22Rv1 (cell line): ENCODE measurements around the gene RERE.
"Not testable (repeated sequence)": the region's sequence is repeated elsewhere in the genome, so short reads cannot be mapped to it uniquely, and the experiment has no call there.

ENCODE experiments used
- H3K27ac ChIP-seq: fragments of 450-650 bp; 2 replicates; pipeline ENCODE4 v1.5.1; 2017
- ZFX ChIP-seq: fragments of 450-650 bp; IDR thresholded peaks from 2 replicates; pipeline ENCODE4 v1.6.1; 2017; ENCODE audit warnings: antibody characterized with exemption, borderline replicate concordance
- TF ChIP-seq, protein P1 (sequence below): fragments of 450-650 bp; IDR thresholded peaks from 2 replicates; pipeline ENCODE4 v1.5.1; 2017; ENCODE audit warnings: mild to moderate bottlenecking

The RERE gene

DNA sequence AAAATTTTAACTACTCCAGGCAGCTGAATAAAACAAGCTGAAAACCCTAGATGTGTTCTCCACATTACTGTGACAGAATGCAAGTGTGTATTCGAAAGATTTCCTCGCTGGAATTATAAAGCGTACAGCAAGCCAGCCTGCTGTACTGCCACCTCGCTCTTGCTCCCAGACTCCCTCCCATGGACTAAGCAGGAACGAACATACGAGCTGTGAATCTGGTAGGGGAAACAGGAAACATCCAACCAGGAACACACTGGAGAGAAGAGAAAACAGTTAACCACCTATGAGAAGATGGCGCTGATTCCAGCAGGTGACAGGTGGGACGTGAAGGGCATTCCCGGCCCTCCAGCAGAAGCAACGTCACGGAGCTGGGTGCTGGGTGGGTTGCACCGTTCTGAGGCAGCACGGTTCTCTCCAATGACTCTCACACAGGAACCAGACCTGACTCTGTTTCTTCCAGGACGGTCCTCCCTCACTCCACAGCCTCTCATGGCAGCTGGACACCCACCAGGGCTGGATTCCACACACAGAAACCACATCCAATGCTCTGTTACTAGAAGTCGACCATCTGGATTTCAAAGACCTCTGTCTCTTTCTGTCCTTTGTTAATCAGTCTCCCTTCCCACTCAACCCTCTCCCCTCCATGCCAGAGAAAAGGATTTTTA is 219.2 kb downstream of the RERE start:
- TF ChIP-seq ZFX: no peak
- TF ChIP-seq, protein P1, sequence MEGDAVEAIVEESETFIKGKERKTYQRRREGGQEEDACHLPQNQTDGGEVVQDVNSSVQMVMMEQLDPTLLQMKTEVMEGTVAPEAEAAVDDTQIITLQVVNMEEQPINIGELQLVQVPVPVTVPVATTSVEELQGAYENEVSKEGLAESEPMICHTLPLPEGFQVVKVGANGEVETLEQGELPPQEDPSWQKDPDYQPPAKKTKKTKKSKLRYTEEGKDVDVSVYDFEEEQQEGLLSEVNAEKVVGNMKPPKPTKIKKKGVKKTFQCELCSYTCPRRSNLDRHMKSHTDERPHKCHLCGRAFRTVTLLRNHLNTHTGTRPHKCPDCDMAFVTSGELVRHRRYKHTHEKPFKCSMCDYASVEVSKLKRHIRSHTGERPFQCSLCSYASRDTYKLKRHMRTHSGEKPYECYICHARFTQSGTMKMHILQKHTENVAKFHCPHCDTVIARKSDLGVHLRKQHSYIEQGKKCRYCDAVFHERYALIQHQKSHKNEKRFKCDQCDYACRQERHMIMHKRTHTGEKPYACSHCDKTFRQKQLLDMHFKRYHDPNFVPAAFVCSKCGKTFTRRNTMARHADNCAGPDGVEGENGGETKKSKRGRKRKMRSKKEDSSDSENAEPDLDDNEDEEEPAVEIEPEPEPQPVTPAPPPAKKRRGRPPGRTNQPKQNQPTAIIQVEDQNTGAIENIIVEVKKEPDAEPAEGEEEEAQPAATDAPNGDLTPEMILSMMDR: peak; percentile 16; the same call in 1 of the 2 replicates
- no peak overlapping the region for H3K27ac ChIP-seq

DNA sequence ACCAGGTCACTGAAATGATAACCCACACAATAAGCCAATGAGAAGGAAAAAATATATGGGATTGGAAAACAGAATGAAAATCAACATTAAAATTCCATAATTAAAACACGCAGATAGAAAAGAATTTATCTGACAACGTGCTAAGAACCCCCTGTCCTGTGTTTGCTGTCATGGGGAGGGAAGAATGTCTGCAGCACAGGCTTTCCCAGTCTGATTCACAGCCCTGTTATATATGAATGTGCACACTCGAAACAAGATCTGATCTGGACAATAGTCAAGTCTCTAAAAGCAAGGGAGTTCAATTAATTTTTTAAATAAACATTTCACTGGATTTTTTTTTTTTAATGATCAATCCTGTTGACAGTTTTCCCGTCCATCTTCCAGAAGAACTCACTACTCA is 220.0 kb downstream of the RERE start:
- no peak overlapping the region for H3K27ac ChIP-seq
- TF ChIP-seq ZFX: no peak
- TF ChIP-seq, protein P1: no peak

DNA sequence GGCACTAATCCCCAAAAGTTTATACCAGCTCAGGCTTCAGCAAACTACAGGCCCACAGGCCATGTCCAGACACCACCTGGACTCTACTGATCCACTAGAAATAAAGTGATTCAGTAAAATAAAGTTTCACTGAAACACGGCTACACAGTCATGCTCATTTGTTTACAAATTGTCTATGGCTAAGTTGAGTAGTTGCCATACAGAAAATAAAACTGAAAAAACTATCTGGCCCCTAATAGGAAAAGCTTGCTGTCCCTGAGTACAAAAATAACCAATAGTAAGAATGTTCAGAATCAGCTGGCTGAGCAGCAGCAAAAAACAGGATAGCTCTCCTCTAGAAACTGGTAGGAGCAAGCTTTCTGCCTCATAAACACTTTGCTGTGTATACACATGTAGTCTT is 221.5 kb downstream of the RERE start:
- no peak overlapping the region for H3K27ac ChIP-seq
- TF ChIP-seq, protein P1: no peak
- TF ChIP-seq ZFX: no peak

DNA sequence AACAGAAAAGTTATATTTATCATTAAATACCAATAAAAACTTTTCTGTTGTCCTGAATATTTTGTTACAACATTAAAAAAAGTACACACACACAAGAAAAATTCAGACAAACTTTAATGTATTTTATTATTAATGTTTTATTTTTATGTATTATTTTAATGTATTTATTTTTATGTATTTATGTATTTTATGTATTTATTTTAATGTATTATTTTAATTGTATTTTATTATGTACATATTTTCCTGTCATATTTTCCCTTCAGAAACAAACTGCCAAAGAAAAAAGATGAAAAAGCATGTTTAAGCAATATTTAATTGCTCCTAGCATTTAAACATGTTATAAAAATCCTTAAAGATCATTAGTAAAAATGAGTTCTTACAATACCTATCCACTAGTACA is 222.1 kb downstream of the RERE start:
- no peak overlapping the region for H3K27ac ChIP-seq
- TF ChIP-seq, protein P1: no peak
- TF ChIP-seq ZFX: no peak

DNA sequence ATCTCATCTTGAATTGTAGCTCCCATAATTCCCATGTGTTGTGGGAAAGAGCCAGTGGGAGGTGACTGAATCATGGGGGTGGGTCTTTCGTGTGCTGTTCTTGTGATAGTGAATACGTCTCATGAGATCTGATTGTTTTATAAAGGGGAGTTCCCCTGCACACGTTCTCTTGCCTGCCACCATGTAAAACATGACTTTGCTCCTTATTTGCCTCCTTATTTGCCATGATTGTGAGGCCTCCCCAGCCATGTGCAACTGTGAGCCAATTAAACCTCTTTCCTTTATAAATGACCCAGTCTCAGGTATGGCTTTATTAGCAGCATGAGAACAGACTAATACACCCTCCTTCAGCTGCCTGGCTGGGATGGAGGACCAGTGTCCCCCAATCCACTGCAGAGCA is 224.1 kb downstream of the RERE start:
- not testable (repeated sequence) for H3K27ac ChIP-seq

DNA sequence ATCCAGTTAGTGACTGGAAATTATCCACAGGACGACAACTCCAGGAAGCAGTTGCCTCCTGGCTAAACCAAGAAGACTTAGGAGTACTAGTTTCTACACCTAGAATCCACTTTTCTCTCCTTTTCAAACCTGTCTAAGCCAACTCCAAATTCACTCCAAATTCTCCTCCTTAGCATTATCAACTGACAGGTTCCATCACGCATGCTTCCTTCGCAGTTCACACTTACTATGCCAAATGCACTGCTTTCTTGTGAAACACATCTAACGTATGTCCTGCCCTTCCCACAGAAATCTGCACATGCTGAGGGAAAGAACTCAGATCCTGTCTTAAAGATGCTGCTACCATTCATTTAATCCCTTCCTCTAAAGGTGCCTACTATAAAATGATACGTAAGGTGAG is 225.9 kb downstream of the RERE start:
- no peak for TF ChIP-seq ZFX
- TF ChIP-seq, protein P1: no peak
- H3K27ac ChIP-seq: no peak overlapping the region

DNA sequence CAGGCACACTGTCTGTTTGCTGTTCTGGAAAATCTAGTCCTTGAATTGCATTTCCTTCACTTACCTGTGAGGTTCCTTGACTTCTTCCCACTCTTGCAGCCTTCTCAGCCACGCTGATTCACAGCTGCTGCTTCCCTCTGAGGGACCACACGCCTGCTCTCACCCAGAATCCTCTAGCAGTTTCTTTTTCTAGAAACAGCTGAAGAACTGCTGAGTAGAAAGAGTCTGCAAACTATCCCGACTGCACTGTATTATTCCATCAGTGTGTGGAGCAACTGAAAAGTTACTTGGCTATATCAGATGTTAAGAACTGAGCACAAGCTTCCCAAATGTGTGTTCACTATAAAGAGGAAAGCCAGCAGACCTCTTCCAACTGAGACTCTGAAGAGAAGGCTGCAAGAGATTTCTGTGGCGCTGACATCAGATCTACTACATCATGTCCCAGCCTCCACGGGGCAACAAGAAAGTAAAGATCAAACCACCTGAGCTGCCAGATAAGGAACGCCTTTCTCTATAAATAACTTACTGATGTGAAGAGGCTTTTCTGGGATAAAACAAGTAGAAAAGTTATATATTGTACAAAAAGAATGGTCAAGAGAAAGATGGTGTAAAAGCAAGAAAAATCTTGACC is 226.6 kb downstream of the RERE start:
- no peak overlapping the region for H3K27ac ChIP-seq
- TF ChIP-seq, protein P1: no peak
- no peak for TF ChIP-seq ZFX
